Left kidney (tissue), 2 donors: ENCODE data around the gene TMEM14B. TPM values are rescaled to one million over a fixed set of nuclear protein-coding genes. Genes with fewer than 3 reads are reported as not detected.
A peak's percentile ranks its signal among the peaks of the same experiment; 100 is the strongest.
"Not testable (repeated sequence)": the region's sequence is repeated elsewhere in the genome, so short reads cannot be mapped to it uniquely, and the experiment has no call there.

Experiments used
- DNase-seq: peaks from one replicate; pipeline ENCODE4 v3.0.0-alpha.2; 2013
- polyA plus RNA-seq: library from polyadenylated mRNA; unstranded; fragments of 120-200 nt; gene quantifications from one replicate; pipeline ENCODE4 v1.2.1, GENCODE V29; 2013; ENCODE audit not compliant: insufficient read length

The TMEM14B gene
- polyA plus RNA-seq, 1 donor, result 111 TPM

DNA sequence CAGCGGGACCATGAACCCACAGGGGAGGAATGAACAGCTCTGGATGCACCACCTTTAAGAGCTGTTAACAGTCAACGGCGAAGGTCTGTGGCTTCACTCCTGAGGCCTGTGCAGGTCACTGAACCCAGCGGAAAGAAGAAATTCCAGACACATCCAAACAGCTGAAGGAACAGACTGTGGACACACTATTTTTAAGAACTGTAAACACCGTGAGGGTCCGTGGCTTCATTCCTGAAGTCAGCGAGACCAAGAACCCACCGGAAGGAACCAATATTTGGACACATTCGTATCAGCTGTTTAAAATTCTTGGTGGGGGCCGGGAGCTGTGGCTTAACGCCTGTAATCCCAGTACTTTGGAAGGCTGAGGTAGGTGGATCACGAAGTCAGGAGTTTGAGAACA lies 5.4 kb upstream of the TMEM14B start:
- DNase-seq, result no peak

DNA sequence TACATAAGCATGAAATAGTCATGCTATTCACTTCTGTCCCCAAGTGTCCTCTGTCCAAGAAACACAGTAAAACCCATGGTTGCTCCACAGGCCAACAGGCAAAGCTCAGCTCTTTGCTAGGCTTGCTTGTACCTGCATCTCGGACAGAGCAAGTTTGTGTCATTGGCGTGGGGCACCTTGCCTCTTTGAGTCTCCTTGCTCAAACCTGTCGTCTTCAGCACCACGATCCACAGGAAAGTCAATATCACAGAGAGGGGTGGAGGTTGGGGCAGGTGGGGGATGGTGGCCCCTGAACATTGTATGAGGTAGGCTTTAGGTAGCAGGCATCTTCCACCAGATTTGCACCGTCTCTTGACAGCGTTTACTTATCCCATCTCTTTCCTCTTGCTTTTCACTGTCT lies 4.1 kb upstream of the TMEM14B start:
- no peak for DNase-seq

DNA sequence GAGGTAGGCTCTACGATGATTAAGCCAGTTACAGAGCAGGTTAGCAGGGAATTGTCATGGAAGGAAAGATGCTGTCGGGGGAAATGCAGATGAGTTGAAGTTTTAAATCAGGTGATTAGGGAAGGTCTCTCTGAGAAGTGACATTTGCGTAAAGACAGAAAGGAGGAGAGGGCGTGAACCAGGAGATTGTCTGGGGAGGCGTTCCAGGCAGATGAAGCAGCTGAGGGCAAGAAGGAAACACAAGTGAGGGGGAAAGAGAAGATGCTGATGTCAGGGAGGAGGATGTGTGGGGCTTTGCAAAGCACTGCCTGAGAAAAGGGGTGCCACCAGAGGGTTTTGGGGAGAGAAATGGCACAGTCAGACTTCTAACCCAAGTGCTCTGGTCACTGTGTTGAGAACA lies 2.5 kb upstream of the TMEM14B start:
- no peak for DNase-seq

DNA sequence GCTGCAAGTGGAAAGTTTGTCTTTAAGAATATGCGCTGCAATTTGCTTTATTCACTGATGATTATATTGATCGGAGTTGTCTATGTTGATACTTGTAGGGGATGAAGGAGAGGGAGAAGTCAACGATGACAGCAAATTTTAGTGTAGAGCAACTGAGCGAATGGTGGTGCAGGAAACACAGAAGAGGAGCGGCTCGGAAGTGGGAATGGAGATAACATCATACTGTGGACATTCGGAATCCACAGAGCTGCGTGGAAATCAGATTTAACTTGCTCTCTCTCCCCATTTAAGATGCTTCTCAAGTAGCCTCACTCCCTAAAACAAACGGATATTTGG lies 722 bp upstream of the TMEM14B start:
- DNase-seq, result no peak

DNA sequence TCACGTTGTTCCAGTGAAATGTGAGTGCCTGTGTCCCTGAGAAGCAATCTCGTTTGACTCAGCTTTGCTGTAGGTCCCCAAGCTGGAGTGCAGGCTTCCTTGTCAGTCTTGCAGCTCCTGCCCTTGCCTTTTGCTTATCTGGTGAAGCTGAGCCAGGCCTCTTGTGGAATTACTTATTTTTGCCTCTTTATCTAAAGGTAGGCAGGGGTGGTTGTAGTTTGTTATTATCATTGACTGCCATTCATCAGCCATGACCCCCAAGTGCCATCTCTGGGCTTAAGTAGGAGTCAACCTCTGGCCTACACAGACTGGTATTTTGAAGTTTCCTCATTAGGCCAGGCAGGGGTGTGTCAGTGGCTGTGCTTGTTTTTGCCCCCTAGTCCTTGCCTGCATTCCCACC lies 2.1 kb downstream of the TMEM14B start:
- DNase-seq, result no peak

DNA sequence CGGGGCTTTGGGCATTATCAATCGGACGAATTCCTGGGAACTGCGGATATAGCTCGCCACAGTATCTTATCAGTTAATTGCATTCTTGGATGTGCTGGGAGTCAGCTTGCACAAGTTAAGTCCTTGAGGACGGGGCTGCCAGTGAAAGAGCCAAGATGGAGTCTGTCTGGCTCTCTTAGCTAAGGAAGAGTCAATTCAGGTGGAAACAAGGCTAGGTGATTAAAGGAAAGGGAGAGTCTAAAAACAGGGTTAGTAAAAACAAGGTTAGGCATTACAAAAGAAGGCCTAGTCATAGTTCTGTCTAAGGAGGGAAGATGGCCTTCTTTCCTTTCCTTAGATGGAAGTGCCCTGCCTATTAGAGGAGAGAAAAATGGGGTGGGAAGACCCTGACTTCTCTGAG lies 3.0 kb downstream of the TMEM14B start:
- not testable (repeated sequence) for DNase-seq

DNA sequence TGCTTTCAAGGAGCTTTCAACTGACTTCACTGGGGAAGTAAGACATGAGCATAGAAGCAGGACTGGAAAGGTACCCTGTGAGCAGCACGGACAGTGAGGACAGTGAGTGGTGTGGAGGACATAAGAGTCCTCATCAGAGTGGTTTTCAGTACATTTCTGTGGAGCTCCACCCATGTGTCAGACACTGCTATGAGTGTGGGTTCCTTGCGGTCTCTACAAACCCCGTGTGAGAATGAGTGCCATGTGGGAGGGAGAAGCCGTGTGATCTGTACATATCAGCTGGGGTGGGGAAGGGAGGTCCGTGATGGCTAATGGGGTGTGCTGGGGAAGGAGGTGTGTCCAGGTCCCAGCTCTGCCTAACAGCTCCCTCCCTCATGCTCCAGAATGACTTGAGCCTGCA lies 4.2 kb downstream of the TMEM14B start:
- DNase-seq, result not testable (repeated sequence)

DNA sequence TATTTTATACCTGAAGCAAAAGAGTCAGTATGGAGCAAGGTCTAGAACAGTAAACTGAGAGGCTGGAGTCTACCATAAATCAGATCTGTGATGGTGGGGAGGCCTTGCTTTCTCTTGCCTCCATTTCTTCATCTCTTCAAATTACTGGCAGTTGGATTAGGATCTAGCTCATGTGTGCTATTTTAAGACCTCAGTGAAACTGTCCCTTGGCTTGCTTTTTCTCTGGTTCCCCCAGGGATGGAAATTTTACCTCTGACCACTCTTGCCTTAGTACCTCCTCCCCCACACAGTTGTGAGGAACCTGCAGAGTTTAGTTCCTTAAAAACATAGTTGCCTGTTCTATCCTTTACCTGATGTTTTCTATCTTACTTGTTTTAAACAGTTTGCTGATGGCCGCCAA lies 8.5 kb downstream of the TMEM14B start:
- no peak for DNase-seq

DNA sequence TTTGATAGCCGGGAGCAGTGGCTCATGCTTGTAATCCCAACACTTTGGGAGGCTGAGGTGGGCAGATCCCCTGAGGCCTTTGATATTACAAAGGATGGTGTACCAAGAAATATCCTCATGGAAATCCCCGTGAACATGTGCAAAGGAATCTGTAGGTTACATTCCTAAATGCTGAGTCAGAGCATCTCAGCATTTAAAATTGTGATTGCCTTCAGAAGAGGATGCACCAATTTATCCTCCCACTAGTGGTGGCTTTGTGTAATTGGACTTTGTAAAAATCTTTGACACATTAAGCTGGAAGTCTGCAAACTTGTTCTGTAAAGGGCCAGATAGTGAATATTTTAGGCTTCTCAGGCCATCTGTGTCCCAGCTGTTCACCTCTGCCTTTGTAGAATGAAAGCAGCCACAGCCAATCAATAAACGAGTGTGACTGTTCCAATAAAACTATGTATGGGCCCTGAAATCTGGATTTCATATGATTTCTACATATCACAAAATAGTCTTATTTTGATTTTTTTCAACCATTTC lies 11.8 kb downstream of the TMEM14B start:
- no peak for DNase-seq

DNA sequence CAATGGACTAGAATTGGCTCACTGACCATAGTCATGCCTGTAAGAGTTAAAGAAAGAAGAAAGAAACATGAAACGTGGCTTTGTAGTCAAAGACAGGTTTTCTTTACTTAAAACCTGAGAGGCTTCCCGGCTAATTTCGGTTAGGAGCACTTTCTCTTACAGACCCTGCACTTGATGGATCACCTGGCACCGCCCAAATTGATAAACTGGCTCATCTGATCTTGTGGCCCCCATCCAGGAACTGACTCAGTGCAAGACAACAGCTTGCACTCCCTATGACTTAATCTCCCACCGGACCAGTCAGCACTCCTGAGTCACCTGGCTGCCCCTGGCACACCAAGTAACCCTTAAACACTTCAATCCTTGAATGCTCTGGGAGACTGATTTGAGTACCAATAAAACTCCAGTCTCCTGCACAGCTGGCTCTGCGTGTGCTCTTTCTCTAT lies 12.3 kb downstream of the TMEM14B start:
- no peak for DNase-seq

DNA sequence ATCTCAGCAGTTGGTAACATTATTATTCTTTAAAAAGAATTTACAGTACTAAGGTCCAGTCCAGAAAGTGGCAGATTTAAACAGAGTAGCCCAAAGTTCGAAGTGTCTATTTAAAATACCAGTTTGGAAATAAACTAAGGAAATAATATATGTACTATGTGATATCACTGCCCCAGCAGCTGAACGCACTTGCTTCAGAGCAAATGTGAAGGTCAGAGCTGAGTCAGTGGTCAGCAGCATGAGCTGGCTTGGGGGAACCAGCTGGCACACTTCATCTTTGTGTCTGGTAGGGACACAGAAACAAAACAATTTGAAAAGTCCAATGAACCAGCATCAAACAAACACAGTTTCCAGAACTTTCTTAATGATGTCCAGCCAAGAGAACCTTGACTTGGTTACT lies 15.4 kb downstream of the TMEM14B start:
- no peak for DNase-seq

DNA sequence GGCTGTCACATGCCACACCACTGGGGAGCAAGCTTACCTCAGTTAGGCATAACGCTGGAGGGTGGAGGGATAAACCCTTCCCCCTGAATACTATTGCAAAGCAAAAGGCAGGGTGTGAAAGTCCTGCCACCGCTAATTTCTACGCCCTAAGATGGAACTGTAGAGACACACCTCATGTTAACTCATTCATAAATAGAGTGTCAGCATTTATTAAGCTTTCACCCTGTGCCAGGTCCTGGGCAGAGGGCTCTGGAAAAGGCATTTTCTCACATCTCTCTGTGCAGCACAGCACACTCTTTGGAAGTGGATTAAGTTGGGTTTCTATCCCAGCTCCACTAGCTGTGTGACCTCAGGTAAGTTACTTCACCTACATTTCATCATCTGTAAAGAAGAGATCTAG lies 21.8 kb downstream of the TMEM14B start:
- DNase-seq, result no peak

DNA sequence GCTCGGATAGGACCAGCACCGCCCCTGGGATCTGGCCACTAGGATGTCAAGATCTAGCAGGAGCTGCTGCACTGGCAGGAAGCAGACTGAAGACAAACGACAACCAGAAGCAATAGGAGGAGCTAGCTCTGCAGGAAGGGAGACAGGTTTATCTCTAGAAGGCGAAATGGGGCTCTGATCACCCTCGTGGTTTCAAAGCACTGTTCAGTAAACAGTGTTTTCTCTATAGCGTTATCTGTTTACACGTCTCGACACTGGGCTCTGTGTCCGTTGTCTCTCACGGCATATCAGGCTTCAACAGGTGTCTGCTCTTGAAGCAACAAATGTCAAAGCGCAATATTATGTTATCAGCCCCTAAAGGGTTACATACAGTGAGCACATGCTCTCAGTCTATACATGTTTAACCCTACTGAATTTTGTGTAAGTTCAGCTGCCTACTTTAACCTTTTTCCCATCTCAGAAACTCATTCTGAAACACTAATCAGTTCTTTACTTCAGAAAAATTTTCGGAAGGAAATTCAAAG lies 23.8 kb downstream of the TMEM14B start:
- DNase-seq, result no peak

DNA sequence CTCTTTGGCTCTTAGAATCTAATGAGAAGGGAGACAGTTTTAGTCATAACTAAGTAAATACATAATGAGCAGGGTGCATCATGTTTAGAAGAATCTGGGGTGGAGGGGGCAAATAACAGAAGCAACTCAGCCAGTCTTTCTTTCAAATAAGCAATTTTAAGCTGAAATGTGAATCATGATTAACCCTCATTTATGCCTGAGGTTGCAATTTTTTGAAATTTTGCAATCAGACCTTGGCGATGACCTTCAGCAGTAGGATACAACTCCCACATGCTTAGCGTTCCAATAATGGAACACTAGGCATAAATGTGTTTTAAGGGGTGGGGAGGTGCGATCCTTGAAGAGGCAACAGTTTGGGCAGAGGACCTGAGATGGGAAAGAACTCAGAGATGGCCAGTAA lies 30.6 kb downstream of the TMEM14B start:
- no peak for DNase-seq

DNA sequence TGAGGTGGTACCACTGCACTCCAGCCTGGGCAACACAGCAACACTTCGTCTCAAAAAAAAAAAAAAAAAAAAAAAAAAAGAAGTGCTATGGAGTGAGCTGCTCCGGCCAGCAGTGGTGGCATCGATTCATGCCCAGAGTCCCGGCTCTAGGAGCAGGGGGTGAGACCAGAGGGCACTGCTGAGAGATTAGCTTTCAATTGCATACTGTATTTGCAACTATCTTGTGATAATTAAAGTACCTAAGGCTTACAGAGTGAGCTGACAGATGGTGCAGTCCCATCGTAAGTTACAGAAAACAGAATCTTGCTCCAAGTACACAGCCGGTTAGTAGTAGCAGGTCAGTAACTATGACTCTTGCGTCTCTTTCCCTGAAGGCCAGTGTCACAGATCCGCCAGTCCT lies 31.5 kb downstream of the TMEM14B start:
- DNase-seq, result no peak

DNA sequence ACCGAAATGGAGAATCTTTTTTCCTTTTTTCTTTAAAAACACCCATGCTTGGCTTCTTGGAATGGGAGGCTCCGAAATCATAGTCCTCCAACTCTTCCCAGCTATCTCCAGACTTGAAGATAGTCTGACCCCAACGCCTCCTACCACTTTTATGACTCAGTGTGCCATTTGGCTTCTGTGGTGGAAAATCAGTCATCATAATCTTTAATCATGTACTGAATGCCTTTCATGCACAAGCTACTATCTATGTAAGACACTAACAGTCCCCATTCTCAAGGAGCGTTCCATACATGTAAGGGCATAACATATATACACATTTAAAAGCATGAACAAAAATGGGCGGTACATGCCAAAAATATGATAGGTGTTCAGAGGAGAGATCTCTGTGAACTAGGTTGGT lies 44.1 kb downstream of the TMEM14B start:
- DNase-seq, result no peak

DNA sequence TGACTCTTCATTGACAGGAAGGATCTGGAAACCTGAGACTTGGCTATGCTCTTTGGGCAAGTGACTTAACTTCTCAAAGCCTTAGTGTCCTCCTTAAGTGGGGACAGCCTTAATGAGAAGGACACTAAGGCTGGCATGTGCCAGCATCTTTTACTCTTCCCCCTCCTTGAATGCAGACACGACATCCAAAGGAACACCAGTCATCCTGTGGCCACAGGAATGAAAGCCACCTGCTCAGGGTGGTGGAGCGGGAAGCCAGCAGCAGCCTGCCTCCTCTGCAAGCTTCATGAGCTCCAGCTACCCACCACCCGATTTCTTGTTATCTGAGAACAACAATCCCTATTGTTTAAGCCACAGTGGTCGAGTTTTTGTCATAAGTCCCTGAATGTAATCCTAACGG lies 44.5 kb downstream of the TMEM14B start:
- DNase-seq, result no peak

DNA sequence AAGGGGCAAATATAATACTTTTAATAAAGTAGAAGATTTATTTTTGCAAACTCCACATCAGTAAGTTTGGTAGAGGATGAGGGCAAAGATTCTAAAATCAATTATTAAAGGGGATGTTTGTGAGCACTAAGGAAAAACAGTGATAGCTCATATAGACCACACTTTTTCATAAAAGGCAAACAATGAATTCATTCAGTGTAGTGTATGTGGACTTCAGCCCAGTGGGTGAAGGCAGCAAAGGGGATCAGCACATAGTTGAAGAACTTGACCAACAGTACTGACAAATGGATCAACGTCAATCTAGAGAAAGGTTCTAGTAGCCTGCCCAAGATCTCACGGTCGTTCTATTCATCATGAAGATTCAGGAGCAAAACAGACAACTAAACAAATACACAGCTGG lies 45.4 kb downstream of the TMEM14B start:
- no peak for DNase-seq

DNA sequence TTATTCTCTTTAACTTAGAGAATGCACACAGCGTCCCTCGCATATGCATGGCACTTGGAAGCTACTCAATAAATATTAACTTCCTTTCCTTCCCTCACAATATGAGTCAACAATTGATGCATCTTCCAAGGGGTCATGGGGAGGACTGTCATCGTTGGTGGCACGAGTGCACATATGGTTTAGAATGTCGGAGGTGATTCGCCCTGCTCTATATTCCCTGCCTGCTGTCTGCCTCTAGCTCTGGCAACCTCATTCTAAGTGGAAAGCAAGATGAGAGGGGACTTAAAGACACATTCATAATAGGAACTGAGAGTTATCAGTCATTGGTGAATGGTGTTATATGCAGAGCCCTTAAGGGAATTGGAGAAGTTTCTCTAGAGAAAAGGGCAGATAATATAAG lies 46.1 kb downstream of the TMEM14B start:
- no peak for DNase-seq

DNA sequence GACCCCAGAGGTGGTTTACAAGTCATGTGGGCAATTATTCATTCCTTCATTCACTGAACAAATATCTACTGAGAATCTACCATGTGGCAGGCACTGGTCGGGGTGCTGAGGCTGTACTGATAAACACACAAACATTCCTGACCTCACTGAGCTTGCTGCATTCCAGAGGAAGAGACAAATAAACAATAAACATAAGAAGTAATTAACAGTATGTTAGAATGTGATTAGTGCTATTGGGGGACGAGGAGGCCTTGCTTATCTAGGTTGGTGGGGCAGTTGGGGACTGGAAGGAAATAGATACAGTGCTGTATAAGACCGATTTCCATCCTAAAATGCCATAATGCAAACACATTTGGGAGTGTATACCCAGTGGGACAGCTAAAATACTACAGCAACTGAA lies 46.6 kb downstream of the TMEM14B start:
- no peak for DNase-seq

DNA sequence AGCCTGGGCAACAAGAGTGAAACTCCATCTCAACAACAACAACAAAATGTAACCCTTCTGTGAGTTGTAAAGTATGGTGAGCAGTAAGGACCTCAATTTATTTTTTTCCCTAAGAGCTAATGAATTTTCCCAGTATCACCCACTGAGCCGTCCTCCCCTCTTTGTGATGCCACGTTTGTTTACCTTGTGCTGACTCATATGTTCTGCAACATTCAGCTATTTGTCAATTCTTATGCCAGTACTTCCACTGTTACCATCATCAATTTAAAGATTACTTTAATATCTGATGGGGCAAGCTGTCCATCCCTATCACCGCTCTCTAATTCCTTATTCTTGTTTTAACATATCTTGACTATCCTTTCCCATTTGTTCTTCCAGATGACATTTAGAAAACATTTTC lies 53.2 kb downstream of the TMEM14B start:
- DNase-seq, result no peak

DNA sequence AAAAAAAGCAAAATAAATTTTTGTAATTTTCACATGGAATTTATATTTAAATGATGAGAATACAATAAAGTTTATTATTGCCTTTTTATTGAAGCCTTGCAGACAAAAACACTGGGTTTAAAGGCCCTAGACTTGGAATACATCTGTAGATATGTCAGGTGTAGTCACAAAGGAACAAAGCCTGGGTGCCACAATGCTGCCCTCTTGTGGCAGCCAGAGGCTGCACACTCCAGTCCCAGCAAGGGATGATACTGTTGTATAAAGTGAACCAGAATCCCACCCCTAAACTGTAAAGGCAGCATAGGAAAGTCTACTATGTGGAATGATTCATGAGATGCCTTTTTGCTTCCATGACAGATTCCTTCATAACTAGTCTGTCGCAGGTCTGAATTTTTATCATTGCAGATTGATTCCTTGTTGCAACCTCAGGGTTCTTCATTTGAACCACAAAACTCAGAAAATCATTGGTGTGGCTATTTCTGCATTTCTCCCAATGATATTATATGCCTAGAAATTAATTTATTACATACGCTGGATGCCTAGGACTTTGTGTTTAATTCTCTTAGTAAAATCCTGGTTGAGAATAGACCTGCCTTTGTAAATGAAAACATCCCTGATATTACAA lies 53.7 kb downstream of the TMEM14B start:
- peak; percentile 50 for DNase-seq
